Activated T-cell treated with anti-CD3 and anti-CD28 coated beads for 48 hours (primary cell): ENCODE results near the gene DLGAP1.
"Not testable (repeated sequence)": the region's sequence is repeated elsewhere in the genome, so short reads cannot be mapped to it uniquely, and the experiment has no call there.

Experiments
- DNase-seq: peaks from one replicate; pipeline ENCODE4 v3.0.0-alpha.2; 2020; ENCODE audit warnings: low read depth

DLGAP1 gene

GRCh38 chr18:4078246-4078645 lies 376.9 kb downstream of the DLGAP1 start:
- DNase-seq, result no peak

- no peak for DNase-seq
These were observed 377.4 kb downstream of the DLGAP1 start for GRCh38 chr18:4077721-4078120.

- DNase-seq, result no peak
These were observed 377.9 kb downstream of the DLGAP1 start for GRCh38 chr18:4077204-4077603.

GRCh38 chr18:4074647-4075046 lies 380.5 kb downstream of the DLGAP1 start:
- no peak for DNase-seq

GRCh38 chr18:4069183-4069582 lies 385.9 kb downstream of the DLGAP1 start:
- DNase-seq, result no peak

GRCh38 chr18:4068552-4069158 lies 386.5 kb downstream of the DLGAP1 start:
- DNase-seq, result no peak

- DNase-seq, result no peak
These were observed 391.6 kb downstream of the DLGAP1 start for GRCh38 chr18:4063545-4063944.

- no peak for DNase-seq
These were observed 394.5 kb downstream of the DLGAP1 start for GRCh38 chr18:4060427-4061281.

- no peak for DNase-seq
These were observed 396.9 kb downstream of the DLGAP1 start for GRCh38 chr18:4058179-4058578.

- no peak for DNase-seq
These were observed 414.6 kb downstream of the DLGAP1 start for GRCh38 chr18:4040391-4041092.

- DNase-seq, result no peak
These were observed 419.6 kb downstream of the DLGAP1 start for GRCh38 chr18:4035521-4035920.

GRCh38 chr18:4034815-4035214 lies 420.3 kb downstream of the DLGAP1 start:
- DNase-seq, result not testable (repeated sequence)

- DNase-seq, result no peak
These were observed 428.6 kb downstream of the DLGAP1 start for GRCh38 chr18:4026542-4026941.

GRCh38 chr18:4024702-4025101 lies 430.4 kb downstream of the DLGAP1 start:
- no peak for DNase-seq

- not testable (repeated sequence) for DNase-seq
These were observed 432.4 kb downstream of the DLGAP1 start for GRCh38 chr18:4022749-4023148.

- no peak for DNase-seq
These were observed 435.1 kb downstream of the DLGAP1 start for GRCh38 chr18:4020026-4020425.

GRCh38 chr18:4017480-4017879 lies 437.6 kb downstream of the DLGAP1 start:
- DNase-seq, result no peak

GRCh38 chr18:4016391-4017049 lies 438.6 kb downstream of the DLGAP1 start:
- no peak for DNase-seq

- DNase-seq, result no peak
These were observed 447.3 kb downstream of the DLGAP1 start for GRCh38 chr18:4007846-4008245.

GRCh38 chr18:4004183-4004829 lies 450.8 kb downstream of the DLGAP1 start:
- no peak for DNase-seq

- no peak for DNase-seq
These were observed 456.3 kb downstream of the DLGAP1 start for GRCh38 chr18:3998698-3999333.
